CD4-positive, CD25-positive, alpha-beta regulatory T cell (primary cell): ENCODE measurements around the gene PLEKHG1. TPM values are rescaled to one million over a fixed set of nuclear protein-coding genes. Genes with fewer than 3 reads are reported as not detected.
A peak's percentile ranks its signal among the peaks of the same experiment; 100 is the strongest.

Experiments
- ATAC-seq, 2 donors: fragments of 150-1000 bp; cut with Tn5 transposase; one replicate each; pipeline ENCODE4 v1.10.0; 2021; ENCODE audit warnings: low read depth in 2 of 2, moderate number of reproducible peaks in 2 of 2, moderate library complexity in 1 of 2
- DNase-seq, 3 donors: peaks; one replicate each; pipeline versions ENCODE4 v3.0.0 to v3.0.0-alpha.2; 2012 to 2022; ENCODE audit warnings: mixed read lengths in 1 of 3
- H3K27ac ChIP-seq: one replicate; pipeline ENCODE4 v1.7.0; 2013; ENCODE audit warnings: mild to moderate bottlenecking, low read length; ENCODE audit not compliant: insufficient read depth, poor library complexity, severe bottlenecking
- H3K27me3 ChIP-seq: one replicate; pipeline ENCODE4 v1.7.0; 2013; ENCODE audit warnings: low read length; ENCODE audit not compliant: control insufficient read depth, insufficient read depth
- H3K36me3 ChIP-seq: one replicate; pipeline ENCODE4 v1.7.0; 2013; ENCODE audit warnings: mild to moderate bottlenecking, low read length, moderate library complexity; ENCODE audit not compliant: control insufficient read depth, insufficient read depth
- H3K4me1 ChIP-seq: 2 replicates; pipeline ENCODE4 v1.7.0; 2013; ENCODE audit warnings: mild to moderate bottlenecking, low read length; ENCODE audit not compliant: insufficient read depth, control insufficient read depth, poor library complexity, severe bottlenecking
- H3K4me3 ChIP-seq: one replicate; pipeline ENCODE4 v1.7.0; 2013; ENCODE audit warnings: low read depth, mild to moderate bottlenecking, low read length, moderate library complexity
- H3K9me3 ChIP-seq, 2 experiments: 1 replicate in 1 of 2; 2 replicates in 1 of 2; pipeline ENCODE4 v1.7.0; 2013; ENCODE audit warnings: low read length in 2 of 2, mild to moderate bottlenecking in 1 of 2, moderate library complexity in 1 of 2; ENCODE audit not compliant: control insufficient read depth in 2 of 2
- H3K27ac Mint-ChIP-seq, 3 donors: one replicate each; pipeline ENCODE4 v1.8.0; 2020 to 2022; ENCODE audit warnings: mild to moderate bottlenecking in 3 of 3, mixed read lengths in 3 of 3, moderate library complexity in 2 of 3
- H3K27me3 Mint-ChIP-seq: one replicate; pipeline ENCODE4 v1.8.0; 2022; ENCODE audit warnings: mild to moderate bottlenecking, mixed read lengths
- H3K36me3 Mint-ChIP-seq: one replicate; pipeline ENCODE4 v1.8.0; 2020; ENCODE audit warnings: mixed read lengths
- H3K4me1 Mint-ChIP-seq, 4 donors: one replicate each; pipeline ENCODE4 v1.8.0; 2020 to 2022; ENCODE audit warnings: mixed read lengths in 4 of 4, mild to moderate bottlenecking in 1 of 4
- H3K4me3 Mint-ChIP-seq, 4 donors: one replicate each; pipeline ENCODE4 v1.8.0; 2020 to 2022; ENCODE audit warnings: mild to moderate bottlenecking in 4 of 4, mixed read lengths in 4 of 4, moderate library complexity in 3 of 4
- H3K9me3 Mint-ChIP-seq, 7 donors: one replicate each; pipeline ENCODE4 v1.8.0; 2020 to 2022; ENCODE audit warnings: mixed read lengths in 7 of 7, mild to moderate bottlenecking in 3 of 7, moderate library complexity in 2 of 7
- polyA plus RNA-seq, 4 donors: library from polyadenylated mRNA; unstranded; fragments of 300-500 nt; fragmentation: Illumina TruSeq; gene quantifications; one replicate each; pipeline ENCODE4 v1.2.3, GENCODE V29; 2021
- total RNA-seq: library from RNA; stranded (reverse); gene quantifications from one replicate; pipeline ENCODE4 v1.2.3, GENCODE V29; 2022

The PLEKHG1 gene
- total RNA-seq (29.9 TPM), polyA plus RNA-seq (1 to 10 TPM; 1.0 to 4.4 (median 2.3) TPM)

DNA sequence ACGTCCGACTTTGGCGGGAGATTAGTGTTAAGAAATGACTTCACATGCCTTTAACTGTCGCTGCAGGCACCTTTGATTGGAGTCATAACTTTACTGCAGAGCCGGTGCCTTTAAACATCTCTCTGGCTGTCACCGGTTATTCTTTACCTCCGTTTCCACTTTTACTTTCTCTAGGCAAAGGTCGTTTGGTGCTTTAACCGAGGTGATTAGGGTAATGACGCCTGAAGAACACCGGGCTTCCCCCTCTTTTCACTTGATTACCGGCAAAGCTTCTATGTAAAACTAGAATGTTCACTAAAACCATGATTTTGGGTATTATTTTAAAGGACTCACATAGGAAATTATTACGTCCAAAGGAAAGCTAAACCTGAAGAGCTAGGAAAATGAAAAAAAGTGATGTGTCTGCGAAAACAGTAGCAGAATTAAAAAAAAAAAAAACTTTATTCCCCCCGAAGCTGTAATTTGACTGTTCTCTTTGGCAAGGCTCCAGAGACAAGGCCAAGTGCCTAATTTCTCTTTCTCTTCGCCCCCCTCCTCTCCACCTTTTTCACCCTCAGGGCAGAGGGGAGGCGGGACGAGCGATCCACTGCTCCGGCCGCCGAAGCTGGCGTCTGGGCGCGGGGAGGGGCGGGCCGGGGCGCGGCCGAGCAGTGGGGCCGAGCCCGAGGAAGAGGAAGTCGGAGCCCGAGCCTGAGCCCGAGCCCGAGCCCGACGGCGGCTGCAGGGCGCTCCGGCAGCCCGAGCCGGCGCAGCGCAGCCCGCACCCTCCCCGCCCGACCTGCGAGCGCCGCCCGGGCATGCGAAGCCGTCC is at the start of gene PLEKHG1:
Gene PLEKHG1 (plus strand): TSS at position 687 of the 811 bp plus-strand sequence. CDS start 133,797 bp downstream, outside the sequence.
- peaks cover 15% of the 10 kb centered on the region for H3K4me1 ChIP-seq
- peak; percentile 67 to 70 for ATAC-seq
- H3K9me3 ChIP-seq: no peaks in the 10 kb centered on the region
- H3K27me3 Mint-ChIP-seq: peaks cover 68% of the 10 kb centered on the region
- peak; percentile 16 to 72 (median 54) for DNase-seq
- no peaks in the 10 kb centered on the region for H3K36me3 ChIP-seq
- H3K27me3 ChIP-seq: peaks cover 17% of the 10 kb centered on the region
- H3K4me3 Mint-ChIP-seq: peak within 1 kb of the TSS; percentile 89 to 98 (median 90)
- H3K27ac ChIP-seq: peak within 1 kb of the TSS; percentile 61
- H3K36me3 Mint-ChIP-seq: no peaks in the 10 kb centered on the region
- H3K4me1 Mint-ChIP-seq: peaks cover 10 to 18% (median 13%) of the 10 kb centered on the region in 4 donors
- no peaks in the 10 kb centered on the region for H3K9me3 Mint-ChIP-seq
- peak within 1 kb of the TSS; percentile 79 for H3K4me3 ChIP-seq
- H3K27ac Mint-ChIP-seq: peak within 1 kb of the TSS; percentile 77 to 88 (median 78)

- H3K4me1 Mint-ChIP-seq: no peaks in the 10 kb centered on the region
- H3K27ac Mint-ChIP-seq: no peak overlapping the region
- Histone ChIP-seq H3K9me3 (no peaks in the 10 kb centered on the region), H3K27me3 (peaks cover 2% of the 10 kb centered on the region), H3K4me1 (no peaks in the 10 kb centered on the region), H3K36me3 (no peaks in the 10 kb centered on the region), H3K4me3 (no peak overlapping the region), H3K27ac (no peak overlapping the region)
- DNase-seq: no peak
- no peaks in the 10 kb centered on the region for H3K36me3 Mint-ChIP-seq
- peaks cover 17% of the 10 kb centered on the region for H3K27me3 Mint-ChIP-seq
- no peak for ATAC-seq
- H3K4me3 Mint-ChIP-seq: no peak overlapping the region
- peaks cover 0 to 7% (median 0%) of the 10 kb centered on the region in 7 donors for H3K9me3 Mint-ChIP-seq
These were observed 49.4 kb upstream of the PLEKHG1 start for GRCh38 chr6:150550244-150550643.

GRCh38 chr6:150557043-150557599 is 42.6 kb upstream of the PLEKHG1 start:
- no peak overlapping the region for H3K27ac Mint-ChIP-seq

GRCh38 chr6:150560004-150560883 is 39.4 kb upstream of the PLEKHG1 start:
- H3K27me3 Mint-ChIP-seq: peaks cover 4% of the 10 kb centered on the region
- no peaks in the 10 kb centered on the region for H3K4me1 Mint-ChIP-seq
- no peak overlapping the region for H3K4me3 Mint-ChIP-seq
- H3K36me3 Mint-ChIP-seq: no peaks in the 10 kb centered on the region
- Histone ChIP-seq H3K27ac (no peak overlapping the region), H3K4me1 (no peaks in the 10 kb centered on the region), H3K9me3 (no peaks in the 10 kb centered on the region), H3K27me3 (no peaks in the 10 kb centered on the region), H3K36me3 (no peaks in the 10 kb centered on the region), H3K4me3 (no peak overlapping the region)
- H3K9me3 Mint-ChIP-seq: peaks cover 0 to 8% (median 3%) of the 10 kb centered on the region in 7 donors
- peak overlapping the region in 1 of 3 donors; percentile 33 for H3K27ac Mint-ChIP-seq
- DNase-seq (no peak), ATAC-seq (no peak)

More at GRCh38 chr6:150557043-150557599, 42.6 kb upstream of the PLEKHG1 start:
- no peak overlapping the region for H3K27ac ChIP-seq
- no peaks in the 10 kb centered on the region for H3K4me1 ChIP-seq
- Mint-ChIP-seq H3K27me3 (peaks cover 5% of the 10 kb centered on the region), H3K4me1 (no peaks in the 10 kb centered on the region), H3K36me3 (no peaks in the 10 kb centered on the region), H3K9me3 (peaks cover 0 to 14% (median 3%) of the 10 kb centered on the region in 7 donors), H3K4me3 (no peak overlapping the region)
- no peak overlapping the region for H3K4me3 ChIP-seq
- no peaks in the 10 kb centered on the region for H3K27me3 ChIP-seq
- DNase-seq (no peak), ATAC-seq (no peak)
- no peaks in the 10 kb centered on the region for H3K36me3 ChIP-seq
- no peaks in the 10 kb centered on the region for H3K9me3 ChIP-seq

GRCh38 chr6:150560884-150561219 is 38.8 kb upstream of the PLEKHG1 start:
- Histone ChIP-seq H3K36me3 (no peaks in the 10 kb centered on the region), H3K4me1 (no peaks in the 10 kb centered on the region), H3K9me3 (no peaks in the 10 kb centered on the region), H3K27ac (no peak overlapping the region), H3K4me3 (no peak overlapping the region), H3K27me3 (no peaks in the 10 kb centered on the region)
- DNase-seq: no peak
- ATAC-seq: no peak
- Mint-ChIP-seq H3K4me1 (no peaks in the 10 kb centered on the region), H3K36me3 (no peaks in the 10 kb centered on the region), H3K27me3 (peaks cover 4% of the 10 kb centered on the region), H3K27ac (peak overlapping the region in 1 of 3 donors; percentile 33), H3K9me3 (peaks cover 0 to 8% (median 3%) of the 10 kb centered on the region in 7 donors), H3K4me3 (no peak overlapping the region)

DNA sequence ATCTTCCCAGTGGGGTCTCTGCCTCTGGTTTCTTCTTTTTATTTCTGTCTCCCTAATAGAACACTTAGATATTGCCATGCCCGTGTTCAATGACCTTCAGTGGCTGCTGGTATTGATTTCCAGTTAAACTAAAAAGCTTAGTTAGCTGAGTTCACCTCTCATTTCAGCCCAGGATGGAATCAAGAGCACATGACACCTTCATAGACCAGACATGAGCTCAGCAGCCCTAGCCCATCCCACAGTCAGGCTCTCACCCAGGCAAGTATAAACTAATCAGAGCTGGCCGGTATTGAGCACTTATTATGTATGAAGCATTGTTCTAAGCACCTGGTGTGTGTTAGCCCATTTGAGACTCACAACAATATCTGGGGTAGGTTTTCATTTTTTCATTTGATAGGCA is 33.7 kb upstream of the PLEKHG1 start:
- Histone ChIP-seq H3K9me3 (no peaks in the 10 kb centered on the region), H3K36me3 (no peaks in the 10 kb centered on the region), H3K27ac (no peak overlapping the region), H3K27me3 (no peaks in the 10 kb centered on the region), H3K4me3 (no peak overlapping the region), H3K4me1 (no peaks in the 10 kb centered on the region)
- H3K4me3 Mint-ChIP-seq: no peak overlapping the region
- no peak for ATAC-seq
- no peak for DNase-seq
- H3K27ac Mint-ChIP-seq: no peak overlapping the region
- H3K4me1 Mint-ChIP-seq: no peaks in the 10 kb centered on the region
- H3K9me3 Mint-ChIP-seq: peaks cover 0 to 1% (median 0%) of the 10 kb centered on the region in 7 donors
- H3K27me3 Mint-ChIP-seq: peaks cover 4% of the 10 kb centered on the region
- H3K36me3 Mint-ChIP-seq: no peaks in the 10 kb centered on the region

DNA sequence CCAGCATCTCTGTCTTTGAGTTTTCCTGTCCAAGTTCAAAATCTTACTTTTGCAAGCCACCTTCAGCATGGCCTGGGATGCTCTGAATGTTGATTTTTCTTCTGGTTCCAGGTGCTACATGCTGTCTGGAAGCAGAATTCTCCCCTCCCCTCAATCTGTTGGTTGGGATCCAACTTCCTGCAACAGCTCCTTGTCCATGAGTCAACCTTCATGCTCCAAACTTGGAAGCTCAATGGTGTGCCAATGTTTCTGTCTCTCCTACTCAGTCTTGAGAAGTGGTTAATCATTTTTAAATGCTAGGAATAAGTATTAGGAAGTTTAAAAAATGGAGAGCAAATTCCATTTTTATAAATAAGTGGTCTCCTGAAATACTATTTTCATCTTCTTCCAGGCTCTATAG is 33.2 kb upstream of the PLEKHG1 start:
- H3K27ac Mint-ChIP-seq: no peak overlapping the region
- Histone ChIP-seq H3K27ac (no peak overlapping the region), H3K9me3 (no peaks in the 10 kb centered on the region), H3K4me3 (no peak overlapping the region), H3K27me3 (no peaks in the 10 kb centered on the region), H3K36me3 (no peaks in the 10 kb centered on the region), H3K4me1 (no peaks in the 10 kb centered on the region)
- peaks cover 0 to 1% (median 0%) of the 10 kb centered on the region in 7 donors for H3K9me3 Mint-ChIP-seq
- no peak overlapping the region for H3K4me3 Mint-ChIP-seq
- no peaks in the 10 kb centered on the region for H3K4me1 Mint-ChIP-seq
- H3K36me3 Mint-ChIP-seq: no peaks in the 10 kb centered on the region
- H3K27me3 Mint-ChIP-seq: peaks cover 8% of the 10 kb centered on the region
- DNase-seq (no peak), ATAC-seq (no peak)
